Measurements from ENCODE around the gene KARS1.
"Not testable (repeated sequence)": the region's sequence is repeated elsewhere in the genome, so short reads cannot be mapped to it uniquely, and the experiment has no call there.

Gene KARS1

DNA sequence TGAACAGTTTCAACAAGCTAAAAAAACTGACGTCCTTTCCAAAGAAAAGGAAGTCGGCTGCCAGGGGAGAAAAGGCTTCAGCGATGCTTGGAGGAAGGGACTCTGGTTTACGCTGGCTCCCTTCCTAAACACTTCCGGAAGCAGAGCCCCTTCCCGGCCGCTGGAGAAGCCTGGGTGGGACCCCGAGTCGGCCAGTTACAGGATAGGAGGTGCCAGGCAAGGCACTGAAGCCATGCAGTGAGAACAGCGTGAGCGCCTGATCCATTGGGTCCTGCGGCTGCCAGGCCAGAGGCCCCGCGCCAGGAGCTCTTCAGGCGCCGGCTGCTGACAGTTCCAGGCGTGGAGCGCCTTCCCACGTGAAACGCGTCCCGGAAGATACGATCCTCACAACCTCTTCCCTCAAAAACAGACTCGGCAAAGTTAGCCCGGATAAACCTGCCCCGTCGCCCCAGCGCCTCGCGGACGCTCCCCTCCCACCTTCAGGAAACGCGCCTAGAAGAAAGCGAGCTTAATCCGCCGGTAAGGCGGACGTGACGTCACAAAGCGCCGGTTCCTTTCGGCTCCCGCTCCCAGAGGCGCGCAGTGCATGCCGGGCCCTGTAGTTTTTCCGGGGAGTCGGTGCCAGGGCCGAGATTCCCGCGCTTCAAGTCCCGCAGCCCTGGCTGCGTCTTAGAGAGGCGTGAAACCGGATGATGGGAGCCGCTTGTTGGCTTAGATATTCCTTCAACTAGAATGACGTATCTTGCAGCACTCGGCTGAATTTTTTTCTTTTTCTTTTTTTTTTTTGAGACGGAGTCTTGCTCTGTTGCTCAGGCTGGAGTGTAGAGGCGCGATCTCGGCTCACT lies 24.5 kb downstream of the KARS1 start, which contains the start of gene ADAT1:
Gene ADAT1, minus strand, starts transcription at position 521 of the 845 bp plus-strand sequence. CDS start 2,482 bp downstream, outside the sequence.
- DNase-seq, result peak; percentile 84

DNA sequence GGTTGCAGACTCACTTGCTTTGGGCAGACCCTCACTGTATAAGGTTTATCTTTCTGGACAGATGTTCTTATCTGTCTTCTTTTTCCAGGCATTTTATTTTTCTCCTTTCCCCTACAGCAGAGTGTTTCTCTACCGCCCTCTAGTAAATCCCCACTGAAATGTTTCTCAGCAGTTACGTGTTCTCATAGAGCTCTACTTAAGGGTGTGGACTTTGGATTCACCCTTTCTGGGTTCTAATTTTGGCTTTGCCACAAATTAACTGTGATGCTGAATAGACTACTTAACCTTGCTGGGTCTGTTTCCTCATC lies 26.3 kb downstream of the KARS1 start:
- no peak for DNase-seq

GRCh38 chr16:75620326-75621169 lies 26.9 kb downstream of the KARS1 start:
- DNase-seq, result no peak

DNA sequence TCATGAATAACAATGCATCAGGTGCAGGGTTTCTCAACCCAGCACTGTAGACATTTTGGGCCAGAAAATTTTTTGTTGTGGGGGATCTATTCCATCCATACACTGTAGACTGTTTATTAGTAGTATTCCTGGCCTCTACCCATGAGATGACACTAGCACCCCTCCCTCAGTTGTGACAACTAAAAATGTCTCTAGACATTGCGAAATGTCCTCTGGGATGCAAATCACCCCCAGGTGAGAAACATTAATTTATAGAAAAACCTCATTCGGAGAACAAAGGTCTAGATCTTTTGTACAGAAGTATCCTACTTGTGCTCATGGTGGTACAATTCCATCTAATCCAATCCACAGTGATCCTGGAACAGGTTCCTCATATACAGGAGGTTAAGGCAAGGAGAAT lies 28.7 kb downstream of the KARS1 start:
- no peak for DNase-seq

DNA sequence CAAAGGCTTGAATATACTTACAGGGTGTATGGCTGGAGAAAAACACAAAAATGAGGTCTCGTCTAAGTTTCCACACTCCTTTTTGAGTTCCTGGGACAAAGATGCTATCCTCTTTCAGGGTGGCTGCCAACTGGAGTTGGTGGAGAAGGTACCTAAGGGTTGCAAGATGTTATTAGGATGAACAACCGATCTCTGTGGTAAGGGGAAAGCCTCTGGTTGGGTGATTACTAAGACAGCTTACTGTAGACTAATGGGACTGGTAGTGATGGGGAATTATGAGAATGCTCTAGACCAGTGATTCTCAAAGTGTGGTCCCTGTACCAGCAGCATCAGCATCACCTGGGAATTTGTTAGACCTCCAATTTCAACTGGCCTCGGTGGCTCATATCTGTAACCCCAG lies 30.3 kb downstream of the KARS1 start:
- DNase-seq, result no peak

- DNase-seq, result no peak
Measured at GRCh38 chr16:75616521-75617010, 30.9 kb downstream of the KARS1 start.

- no peak for DNase-seq
Measured at GRCh38 chr16:75615619-75616018, 31.8 kb downstream of the KARS1 start.

- DNase-seq, result no peak
Measured at GRCh38 chr16:75614066-75614897, 33.2 kb downstream of the KARS1 start.

DNA sequence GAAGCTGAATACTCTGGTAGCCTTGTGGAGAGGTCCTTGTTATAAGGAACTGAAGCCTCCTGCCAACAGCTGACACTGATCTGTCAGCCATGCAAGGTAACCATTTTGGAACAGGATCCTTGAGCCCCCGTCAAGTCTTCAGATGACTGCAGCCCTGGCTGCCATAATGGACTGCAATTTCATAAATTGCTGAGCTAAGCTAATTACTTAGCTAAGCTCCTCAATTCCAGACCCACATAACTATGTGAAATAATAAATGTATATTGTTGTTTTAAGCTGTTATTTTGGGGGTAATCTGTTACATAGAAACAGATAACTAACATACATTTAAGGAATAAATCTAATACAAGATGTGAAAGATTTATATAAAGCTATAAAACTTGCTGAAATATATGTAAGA lies 41.0 kb downstream of the KARS1 start:
- no peak for DNase-seq

GRCh38 chr16:75603241-75603640 lies 44.2 kb downstream of the KARS1 start:
- no peak for DNase-seq

DNA sequence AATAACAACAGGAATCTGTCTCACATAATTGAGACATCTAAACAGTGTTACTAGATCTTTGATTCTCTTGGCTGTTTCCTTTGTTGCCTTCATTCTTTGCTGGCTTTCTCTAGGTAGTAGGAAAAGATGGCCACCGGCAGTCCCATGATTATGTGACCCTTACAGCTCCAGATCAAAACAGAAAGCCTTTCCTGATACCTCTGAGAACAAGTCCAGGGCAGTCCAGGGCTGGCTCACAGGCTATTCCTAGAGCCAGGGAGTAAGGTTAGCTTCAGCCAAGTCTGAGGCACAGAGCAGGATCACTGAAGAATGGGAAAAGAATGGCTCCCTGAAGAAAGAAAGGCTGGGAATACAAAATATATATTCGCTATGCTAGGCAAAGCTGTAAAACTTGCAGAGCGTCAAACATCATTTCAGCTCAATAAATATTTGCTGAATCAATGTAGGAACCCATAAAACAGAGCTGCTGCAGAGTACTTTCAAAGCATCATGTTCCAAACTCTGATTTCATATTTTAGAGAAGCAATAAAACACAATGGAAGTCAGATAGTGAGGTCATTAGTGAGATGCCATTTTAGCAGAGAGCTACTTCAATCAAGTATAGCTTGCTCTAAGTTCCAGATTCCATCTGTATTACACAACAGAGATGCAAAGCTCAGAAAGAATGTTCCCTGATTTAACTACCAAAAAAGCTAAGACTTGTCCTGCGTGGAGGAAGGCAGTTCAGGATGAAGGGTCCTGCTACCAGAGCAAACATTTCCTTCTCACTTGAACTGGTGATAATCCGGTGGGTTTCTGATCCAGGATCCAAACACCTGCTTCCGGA lies 47.8 kb downstream of the KARS1 start:
- no peak for DNase-seq

GRCh38 chr16:75593825-75594820 lies 53.3 kb downstream of the KARS1 start:
- no peak for DNase-seq

- DNase-seq, result no peak
Measured at GRCh38 chr16:75593308-75593707, 54.2 kb downstream of the KARS1 start.

GRCh38 chr16:75591927-75592326 lies 55.5 kb downstream of the KARS1 start:
- not testable (repeated sequence) for DNase-seq

DNA sequence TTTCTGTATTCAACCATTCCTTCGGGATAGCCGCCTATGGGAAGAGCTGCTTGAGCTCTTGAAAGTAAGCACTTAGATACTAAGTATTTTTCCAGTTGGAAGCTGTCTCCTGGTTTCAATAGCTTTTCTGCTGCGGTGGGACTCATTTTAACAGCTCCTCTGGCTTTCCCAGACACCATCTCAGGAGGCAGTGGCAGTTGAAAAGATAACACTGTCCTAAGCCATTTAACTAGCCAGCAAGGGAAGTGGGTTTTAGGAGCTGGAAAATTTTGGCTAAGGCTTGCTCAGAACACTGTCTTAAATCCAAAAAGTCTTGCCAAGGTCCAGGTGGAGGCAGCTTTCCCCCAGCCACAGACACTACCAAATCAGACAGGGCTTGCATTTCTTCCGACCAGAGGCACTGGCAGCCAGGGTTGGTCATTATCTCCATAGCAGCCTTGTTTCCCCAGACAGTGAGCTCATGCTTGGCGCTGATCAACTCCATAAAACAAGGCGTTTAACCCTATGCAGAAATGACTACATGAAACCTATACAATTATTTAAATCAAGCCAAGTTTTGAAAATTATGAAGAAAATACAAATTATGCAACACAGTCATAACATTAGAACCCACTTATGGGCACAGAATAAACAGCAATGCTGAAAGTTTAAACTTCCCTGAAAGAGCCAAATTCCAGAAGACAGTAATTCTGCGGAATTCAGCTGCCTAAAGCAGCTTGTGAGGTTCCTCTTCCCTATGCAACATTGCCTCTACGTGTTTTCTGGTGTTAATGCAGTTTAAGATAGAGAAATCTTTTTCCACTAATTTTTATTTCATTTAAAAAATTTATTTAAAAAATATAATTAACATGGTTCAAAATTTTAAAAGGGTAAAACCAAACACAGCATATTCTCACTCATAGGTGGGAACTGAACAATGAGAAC lies 56.3 kb downstream of the KARS1 start:
- DNase-seq, result no peak

- no peak for DNase-seq
Measured at GRCh38 chr16:75589306-75589705, 58.2 kb downstream of the KARS1 start.

GRCh38 chr16:75588716-75589115 lies 58.7 kb downstream of the KARS1 start:
- no peak for DNase-seq

DNA sequence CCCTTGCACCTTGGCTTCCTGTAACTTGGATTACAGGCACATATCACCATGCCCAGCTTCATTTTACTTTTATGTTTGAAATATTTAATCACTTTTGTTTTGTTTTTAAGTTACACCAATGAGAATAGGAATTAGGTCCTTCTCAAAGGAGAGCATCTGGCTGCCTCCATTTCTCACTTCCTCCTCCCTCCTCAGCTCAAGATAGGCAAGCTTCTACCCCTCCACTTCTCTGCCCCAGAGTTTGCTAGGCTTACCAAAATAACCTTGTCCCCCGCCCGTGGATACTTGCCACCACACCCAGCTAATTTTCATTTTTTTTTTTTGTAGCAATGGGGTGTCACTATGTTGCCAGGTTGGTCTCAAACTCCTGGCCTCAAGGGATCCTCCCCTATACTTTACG lies 63.4 kb downstream of the KARS1 start:
- no peak for DNase-seq

DNA sequence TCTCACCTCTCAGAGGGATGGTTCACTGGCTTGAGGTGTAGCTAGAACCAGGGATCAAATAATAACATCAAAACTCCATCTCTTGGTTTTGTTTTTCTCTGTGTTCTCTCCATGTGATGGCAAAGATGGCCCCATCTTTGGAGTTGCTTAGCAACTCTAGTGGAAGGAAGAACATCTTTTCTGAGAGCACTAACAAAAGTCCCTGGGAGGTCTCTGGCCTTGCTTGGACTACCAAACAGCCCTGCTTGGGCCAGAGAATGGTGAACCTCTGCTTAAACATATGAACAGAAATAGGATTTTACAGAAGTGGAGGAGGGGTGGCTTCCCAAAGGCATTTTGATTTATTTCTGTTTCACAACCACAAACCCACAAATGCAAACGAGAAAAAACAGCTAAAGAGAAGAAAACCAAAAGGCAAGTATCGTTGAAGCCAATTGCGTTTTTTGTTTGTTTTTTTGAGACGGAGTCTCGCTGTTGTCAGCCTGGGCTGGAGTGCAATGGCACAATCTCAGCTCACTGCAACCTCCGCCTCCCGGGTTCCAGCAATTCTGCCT lies 68.1 kb downstream of the KARS1 start:
- no peak for DNase-seq

All from NCI-H526 treated with DMSO at 0.1 percent for 48 hours (cell line).